ENCODE results near the gene CFAP141. TPM values are rescaled to one million over a fixed set of nuclear protein-coding genes. Genes with fewer than 3 reads are reported as not detected.
A peak's percentile ranks its signal among the peaks of the same experiment; 100 is the strongest.

The CFAP141 gene
- total and polyA plus RNA-seq, 7 experiments from 2014 or later = not detected

- no peaks in the 10 kb centered on the region for H3K9me3 Mint-ChIP-seq
- intact Hi-C loops (cut with micrococcal nuclease) = no loop called here
- H3K36me3 Mint-ChIP-seq = peaks cover 21 to 50% (median 40%) of the 10 kb centered on the region in 5 donors
- peaks cover 47 to 83% (median 71%) of the 10 kb centered on the region in 7 donors for H3K4me1 Mint-ChIP-seq
- H3K4me1 ChIP-seq (ENCODE audit: control insufficient read depth in 2 of 2, insufficient read depth in 2 of 2, low read length in 2 of 2) = peaks cover 39 to 44% of the 10 kb centered on the region in 2 donors
- H3K4me3 ChIP-seq (ENCODE audit: low read length) = no peak overlapping the region
- H3K27me3 Mint-ChIP-seq = no peaks in the 10 kb centered on the region
- ATAC-seq (no peak), DNase-seq (no peak)
- peaks cover 38 to 58% (median 39%) of the 10 kb centered on the region in 3 experiments for H3K36me3 ChIP-seq (ENCODE audit: control insufficient read depth in 2 of 3, insufficient read depth in 3 of 3, low read length in 3 of 3)
- POLR2A ChIA-PET = interaction anchor here (1.0 to 10.3 kb wide), 2 partner anchors 10 to 19 kb away, joined by 3 to 115 read pairs; partner anchors contain the start of gene NUP210L
- H3K27me3 ChIP-seq (ENCODE audit: control insufficient read depth in 2 of 2, insufficient read depth in 2 of 2, low read length in 2 of 2) = no peaks in the 10 kb centered on the region
- CTCF ChIA-PET = interaction anchor here (0.7 kb wide), 1 partner anchor 338 kb away, joined by 6 read pairs; no protein-coding TSS in a partner anchor
- no peak overlapping the region for H3K27ac ChIP-seq (ENCODE audit: low read depth, low read length)
- no peak overlapping the region for H3K4me3 Mint-ChIP-seq
- no peaks in the 10 kb centered on the region for H3K9me3 ChIP-seq (ENCODE audit: control insufficient read depth in 2 of 3, low read length in 3 of 3)
- peak overlapping the region in 2 of 9 donors; percentile 31 to 68 for H3K27ac Mint-ChIP-seq
Observed at GRCh38 chr1:154174654-154175053, 31.5 kb downstream of the CFAP141 start.

GRCh38 chr1:154171880-154172279, 34.3 kb downstream of the CFAP141 start:
- DNase-seq = no peak
- CTCF ChIA-PET = no interaction called here
- POLR2A ChIA-PET = interaction anchor here (1.7 kb wide), 1 partner anchor 14 kb away, joined by 3 read pairs; no protein-coding TSS in a partner anchor
- H3K4me1 ChIP-seq (ENCODE audit: control insufficient read depth in 2 of 2, insufficient read depth in 2 of 2, low read length in 2 of 2) = peaks cover 13 to 17% of the 10 kb centered on the region in 2 donors
- H3K4me1 Mint-ChIP-seq = peaks cover 23 to 61% (median 53%) of the 10 kb centered on the region in 7 donors
- no peak for ATAC-seq
- H3K27ac Mint-ChIP-seq = peak overlapping the region in 8 of 9 donors; percentile 66 to 86 (median 78)
- no peaks in the 10 kb centered on the region for H3K9me3 Mint-ChIP-seq
- H3K27ac ChIP-seq (ENCODE audit: low read depth, low read length) = no peak overlapping the region
- no peak overlapping the region for H3K4me3 ChIP-seq (ENCODE audit: low read length)
- intact Hi-C loops (cut with micrococcal nuclease) = no loop called here
- H3K36me3 Mint-ChIP-seq = peaks cover 21 to 67% (median 51%) of the 10 kb centered on the region in 5 donors
- H3K36me3 ChIP-seq (ENCODE audit: control insufficient read depth in 2 of 3, insufficient read depth in 3 of 3, low read length in 3 of 3) = peaks cover 57 to 81% (median 58%) of the 10 kb centered on the region in 3 experiments
- H3K27me3 ChIP-seq (ENCODE audit: control insufficient read depth in 2 of 2, insufficient read depth in 2 of 2, low read length in 2 of 2) = no peaks in the 10 kb centered on the region
- H3K4me3 Mint-ChIP-seq = no peak overlapping the region
- no peaks in the 10 kb centered on the region for H3K9me3 ChIP-seq (ENCODE audit: control insufficient read depth in 2 of 3, low read length in 3 of 3)
- H3K27me3 Mint-ChIP-seq = no peaks in the 10 kb centered on the region

GRCh38 chr1:154171223-154171583, 34.9 kb downstream of the CFAP141 start:
- Histone ChIP-seq H3K9me3 (ENCODE audit: control insufficient read depth in 2 of 3, low read length in 3 of 3) (no peaks in the 10 kb centered on the region), H3K4me3 (ENCODE audit: low read length) (no peak overlapping the region), H3K27ac (ENCODE audit: low read depth, low read length) (peak overlapping the region; percentile 15), H3K4me1 (ENCODE audit: control insufficient read depth in 2 of 2, insufficient read depth in 2 of 2, low read length in 2 of 2) (peaks cover 7 to 10% of the 10 kb centered on the region in 2 donors), H3K27me3 (ENCODE audit: control insufficient read depth in 2 of 2, insufficient read depth in 2 of 2, low read length in 2 of 2) (no peaks in the 10 kb centered on the region), H3K36me3 (ENCODE audit: control insufficient read depth in 2 of 3, insufficient read depth in 3 of 3, low read length in 3 of 3) (peaks cover 61 to 87% (median 61%) of the 10 kb centered on the region in 3 experiments)
- peaks cover 18 to 56% (median 47%) of the 10 kb centered on the region in 7 donors for H3K4me1 Mint-ChIP-seq
- no peak overlapping the region for H3K4me3 Mint-ChIP-seq
- H3K27ac Mint-ChIP-seq = peak overlapping the region; percentile 7 to 86 (median 77)
- no peaks in the 10 kb centered on the region for H3K9me3 Mint-ChIP-seq
- H3K36me3 Mint-ChIP-seq = peaks cover 21 to 69% (median 49%) of the 10 kb centered on the region in 5 donors
- intact Hi-C loops (cut with micrococcal nuclease) = no loop called here
- ChIA-PET POLR2A (interaction anchor here (0.8 to 1.2 kb wide), 2 partner anchors 9 to 181 kb away, joined by 3 to 4 read pairs; no protein-coding TSS in a partner anchor), CTCF (no interaction called here)
- no peak for ATAC-seq
- no peak for DNase-seq
- H3K27me3 Mint-ChIP-seq = no peaks in the 10 kb centered on the region

DNA sequence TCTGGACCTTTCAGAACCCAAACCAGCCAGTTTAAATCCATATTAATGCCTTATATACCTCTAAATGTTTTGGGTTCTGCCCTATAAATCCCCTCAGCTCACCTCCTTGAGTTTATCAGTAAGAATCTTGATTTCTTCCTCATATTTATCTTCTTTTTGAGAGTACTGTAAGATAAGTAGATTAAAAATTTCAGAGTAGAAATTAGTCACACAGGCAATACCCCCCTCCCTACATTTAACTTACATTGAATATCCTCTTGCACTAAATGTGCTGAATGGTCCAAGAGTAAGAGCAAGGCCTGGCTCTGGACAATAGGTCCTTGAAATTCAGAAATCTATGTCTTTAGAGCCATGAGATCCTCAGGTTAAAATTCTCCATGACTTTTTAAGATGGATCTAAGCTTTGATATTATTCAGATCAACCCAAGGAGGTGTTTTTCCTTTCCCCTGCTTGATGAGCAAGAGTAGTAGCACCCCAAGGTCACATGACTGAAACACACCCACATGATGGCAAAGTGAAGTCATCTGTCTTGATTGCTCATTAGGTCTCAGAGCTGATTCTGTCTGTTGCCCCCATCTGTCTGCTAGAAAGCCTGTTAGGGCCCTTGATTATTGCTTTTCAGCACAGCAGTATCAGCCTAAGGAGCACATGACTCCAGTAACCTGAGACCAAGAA, 35.4 kb downstream of the CFAP141 start:
- peaks cover 4 to 5% of the 10 kb centered on the region in 2 donors for H3K4me1 ChIP-seq (ENCODE audit: control insufficient read depth in 2 of 2, insufficient read depth in 2 of 2, low read length in 2 of 2)
- CTCF ChIA-PET = no interaction called here

DNA sequence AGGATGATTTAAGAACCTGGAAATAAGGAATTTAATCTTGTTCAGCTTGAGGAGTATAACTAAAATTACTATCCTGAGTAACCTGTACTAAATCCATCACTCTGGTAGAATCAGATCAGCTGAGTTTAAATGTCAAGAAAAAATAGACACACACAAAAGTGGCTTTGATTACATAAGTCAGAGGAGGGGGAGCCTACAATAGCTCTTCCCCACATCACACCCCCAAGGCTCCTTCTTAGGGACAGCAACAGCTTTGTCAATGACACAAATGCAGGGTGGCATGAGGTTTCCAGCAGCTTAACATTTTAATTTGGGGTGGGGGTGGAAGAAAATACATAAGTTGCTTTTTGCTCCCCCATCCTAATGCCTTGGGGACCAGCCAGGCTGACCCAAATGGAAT, 38.7 kb downstream of the CFAP141 start:
- no peaks in the 10 kb centered on the region for H3K27me3 ChIP-seq (ENCODE audit: control insufficient read depth in 2 of 2, insufficient read depth in 2 of 2, low read length in 2 of 2)
- peak overlapping the region; percentile 15 for H3K27ac ChIP-seq (ENCODE audit: low read depth, low read length)
- H3K4me3 ChIP-seq (ENCODE audit: low read length) = no peak overlapping the region
- H3K9me3 Mint-ChIP-seq = peaks cover 0 to 2% (median 0%) of the 10 kb centered on the region in 11 donors
- peaks cover 12 to 56% (median 50%) of the 10 kb centered on the region in 7 donors for H3K4me1 Mint-ChIP-seq
- DNase-seq (no peak), ATAC-seq (no peak)
- no peaks in the 10 kb centered on the region for H3K27me3 Mint-ChIP-seq
- ChIA-PET CTCF (interaction anchor here (0.9 kb wide), 1 partner anchor 10 kb away, joined by 3 read pairs; no protein-coding TSS in a partner anchor), POLR2A (interaction anchor here (1.9 to 3.4 kb wide), 2 partner anchors 9 to 13 kb away, joined by 6 to 15 read pairs; no protein-coding TSS in a partner anchor)
- intact Hi-C loops (cut with micrococcal nuclease) = no loop called here
- peaks cover 61 to 98% (median 66%) of the 10 kb centered on the region in 3 experiments for H3K36me3 ChIP-seq (ENCODE audit: control insufficient read depth in 2 of 3, insufficient read depth in 3 of 3, low read length in 3 of 3)
- H3K36me3 Mint-ChIP-seq = peaks cover 43 to 82% (median 70%) of the 10 kb centered on the region in 5 donors
- peak overlapping the region in 8 of 9 donors; percentile 13 to 77 (median 59) for H3K27ac Mint-ChIP-seq
- H3K9me3 ChIP-seq (ENCODE audit: control insufficient read depth in 2 of 3, low read length in 3 of 3) = no peaks in the 10 kb centered on the region
- H3K4me3 Mint-ChIP-seq = peak overlapping the region in 1 of 10 donors; percentile 16
- peaks cover 0 to 4% of the 10 kb centered on the region in 2 donors for H3K4me1 ChIP-seq (ENCODE audit: control insufficient read depth in 2 of 2, insufficient read depth in 2 of 2, low read length in 2 of 2)

More for the DNA sequence above, 35.4 kb downstream of the CFAP141 start:
- DNase-seq = peak in 1 of 9 donors; percentile 58
- H3K4me3 ChIP-seq (ENCODE audit: low read length) = no peak overlapping the region
- peak; percentile 31 for ATAC-seq
- Mint-ChIP-seq H3K4me3 (peak overlapping the region in 1 of 10 donors; percentile 16), H3K36me3 (peaks cover 21 to 71% (median 51%) of the 10 kb centered on the region in 5 donors), H3K9me3 (no peaks in the 10 kb centered on the region), H3K27ac (peak overlapping the region; percentile 35 to 86 (median 79)), H3K27me3 (no peaks in the 10 kb centered on the region), H3K4me1 (peaks cover 13 to 51% (median 42%) of the 10 kb centered on the region in 7 donors)
- H3K36me3 ChIP-seq (ENCODE audit: control insufficient read depth in 2 of 3, insufficient read depth in 3 of 3, low read length in 3 of 3) = peaks cover 63 to 88% (median 65%) of the 10 kb centered on the region in 3 experiments
- no peaks in the 10 kb centered on the region for H3K9me3 ChIP-seq (ENCODE audit: control insufficient read depth in 2 of 3, low read length in 3 of 3)
- POLR2A ChIA-PET = interaction anchor here (0.7 to 3.4 kb wide), 4 partner anchors 9 to 180 kb away, joined by 3 to 15 read pairs (median 4); no protein-coding TSS in a partner anchor
- peak overlapping the region; percentile 15 for H3K27ac ChIP-seq (ENCODE audit: low read depth, low read length)
- intact Hi-C loops (cut with micrococcal nuclease) = no loop called here
- no peaks in the 10 kb centered on the region for H3K27me3 ChIP-seq (ENCODE audit: control insufficient read depth in 2 of 2, insufficient read depth in 2 of 2, low read length in 2 of 2)

- no peaks in the 10 kb centered on the region for H3K27me3 Mint-ChIP-seq
- peaks cover 0 to 2% (median 0%) of the 10 kb centered on the region in 11 donors for H3K9me3 Mint-ChIP-seq
- Histone ChIP-seq H3K27me3 (ENCODE audit: control insufficient read depth in 2 of 2, insufficient read depth in 2 of 2, low read length in 2 of 2) (no peaks in the 10 kb centered on the region), H3K9me3 (ENCODE audit: control insufficient read depth in 2 of 3, low read length in 3 of 3) (no peaks in the 10 kb centered on the region), H3K4me1 (ENCODE audit: control insufficient read depth in 2 of 2, insufficient read depth in 2 of 2, low read length in 2 of 2) (peaks cover 0 to 4% of the 10 kb centered on the region in 2 donors), H3K36me3 (ENCODE audit: control insufficient read depth in 2 of 3, insufficient read depth in 3 of 3, low read length in 3 of 3) (peaks cover 49 to 96% (median 56%) of the 10 kb centered on the region in 3 experiments), H3K4me3 (ENCODE audit: low read length) (no peak overlapping the region), H3K27ac (ENCODE audit: low read depth, low read length) (no peak overlapping the region)
- peak overlapping the region in 3 of 9 donors; percentile 33 to 56 (median 51) for H3K27ac Mint-ChIP-seq
- H3K4me3 Mint-ChIP-seq = no peak overlapping the region
- peaks cover 34 to 81% (median 60%) of the 10 kb centered on the region in 5 donors for H3K36me3 Mint-ChIP-seq
- peaks cover 7 to 48% (median 40%) of the 10 kb centered on the region in 7 donors for H3K4me1 Mint-ChIP-seq
- POLR2A ChIA-PET = interaction anchor here (1.0 kb wide), 1 partner anchor 24 kb away, joined by 3 read pairs; no protein-coding TSS in a partner anchor
- CTCF ChIA-PET = interaction anchor here (0.6 kb wide), 3 partner anchors 18 to 1994 kb away, joined by 3 to 6 read pairs (median 3); no protein-coding TSS in a partner anchor
- ATAC-seq = no peak
- no peak for DNase-seq
- intact Hi-C loops (cut with micrococcal nuclease) = no loop called here
Observed at GRCh38 chr1:154166207-154166606, 39.9 kb downstream of the CFAP141 start.
